NCI-H2029 treated with DMSO at 0.1 percent for 48 hours (cell line): ENCODE data around the gene CDC42SE2.
"Not testable (repeated sequence)": the region's sequence is repeated elsewhere in the genome, so short reads cannot be mapped to it uniquely, and the experiment has no call there.

Experiments
- DNase-seq: peaks from one replicate; lab custom pipeline; 2025; lab: John Stamatoyannopoulos, UW

The CDC42SE2 gene

DNA sequence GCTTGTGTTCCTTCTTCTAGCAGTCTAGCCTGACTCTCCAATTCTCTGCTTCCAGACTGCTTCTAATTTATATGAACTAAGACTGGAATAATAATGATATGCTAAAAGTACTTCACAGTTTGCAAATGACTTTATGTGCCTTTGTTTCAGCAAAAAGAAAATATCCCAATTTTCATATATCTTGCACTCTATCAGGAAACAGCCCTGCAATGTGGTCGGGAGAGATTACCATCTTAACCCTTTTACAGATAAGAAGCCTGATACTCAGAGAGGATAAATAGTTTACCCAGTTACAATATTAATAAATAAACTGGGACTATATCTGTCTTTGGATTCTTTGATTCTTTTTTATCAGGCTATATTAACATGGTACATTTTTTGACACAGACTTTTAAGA lies 126.0 kb downstream of the CDC42SE2 start:
- DNase-seq, result no peak

DNA sequence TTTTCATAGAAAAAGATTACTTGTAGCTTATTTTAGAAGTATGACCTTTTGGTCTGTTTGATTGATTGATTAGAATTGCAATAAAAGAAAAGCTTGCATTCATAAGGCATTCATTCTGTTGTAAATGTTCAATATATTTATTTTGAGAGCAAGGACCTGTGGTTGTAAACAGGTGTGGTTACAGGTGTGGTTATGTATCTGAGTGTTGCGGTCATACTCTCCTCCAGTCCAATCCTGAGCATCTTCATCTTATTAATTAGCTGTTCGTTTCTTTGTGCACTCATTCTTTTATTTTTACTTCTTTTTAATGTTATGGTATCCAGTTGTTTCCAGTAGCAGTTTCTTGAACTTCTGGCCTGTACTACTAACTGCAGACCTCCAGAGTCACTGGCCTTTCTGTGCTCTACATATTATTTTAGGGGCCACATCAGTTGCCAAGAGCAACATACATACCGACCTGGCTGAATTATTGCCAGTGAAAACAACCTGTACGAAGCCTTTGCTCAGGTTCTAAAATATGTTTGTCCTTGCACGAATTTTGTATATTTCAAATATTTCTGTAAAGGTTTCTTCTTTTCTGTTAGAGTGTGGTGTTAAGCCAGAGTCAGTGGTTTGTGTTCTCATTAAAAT lies 128.7 kb downstream of the CDC42SE2 start:
- DNase-seq, result no peak

DNA sequence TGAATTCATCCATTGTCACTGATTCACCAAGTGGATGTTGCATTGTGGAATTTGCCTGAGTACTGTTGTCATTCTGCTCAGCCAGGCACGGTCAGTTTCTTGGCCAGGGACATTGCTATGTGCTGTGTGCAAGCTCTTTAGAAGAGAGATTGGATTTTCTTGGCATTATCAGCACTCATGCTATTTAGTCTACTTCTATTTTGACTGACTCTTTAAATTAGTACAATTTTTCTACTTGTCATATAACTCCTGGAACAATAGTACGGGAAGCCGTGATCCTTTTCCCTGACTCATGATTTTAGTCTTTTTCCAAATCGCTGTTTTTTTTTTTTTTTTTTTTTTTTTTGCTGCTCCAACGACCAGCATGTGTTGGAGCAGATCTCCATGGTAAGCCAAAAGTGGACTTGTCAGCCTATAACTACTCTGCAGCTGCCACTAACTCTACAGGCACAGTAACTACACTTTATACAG lies 129.7 kb downstream of the CDC42SE2 start:
- DNase-seq, result no peak

DNA sequence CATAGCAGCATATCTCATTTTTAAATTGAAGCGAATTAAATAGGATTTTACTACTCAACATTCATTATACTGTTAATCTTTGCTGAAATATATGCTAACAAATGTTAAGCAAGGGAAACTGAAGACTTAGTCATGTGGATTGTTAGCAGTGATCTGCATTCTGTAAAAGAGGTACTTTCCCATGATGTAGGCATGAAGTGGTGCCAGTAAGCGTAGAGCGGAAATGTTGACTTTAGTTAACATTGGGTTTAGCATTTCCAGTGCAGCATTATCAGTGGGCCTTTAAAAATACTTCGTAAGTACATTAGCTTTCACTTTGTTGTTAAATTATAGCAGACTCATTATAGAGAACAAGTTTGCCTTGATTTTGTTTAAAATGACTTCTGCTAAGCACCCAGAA lies 130.3 kb downstream of the CDC42SE2 start:
- DNase-seq, result no peak

DNA sequence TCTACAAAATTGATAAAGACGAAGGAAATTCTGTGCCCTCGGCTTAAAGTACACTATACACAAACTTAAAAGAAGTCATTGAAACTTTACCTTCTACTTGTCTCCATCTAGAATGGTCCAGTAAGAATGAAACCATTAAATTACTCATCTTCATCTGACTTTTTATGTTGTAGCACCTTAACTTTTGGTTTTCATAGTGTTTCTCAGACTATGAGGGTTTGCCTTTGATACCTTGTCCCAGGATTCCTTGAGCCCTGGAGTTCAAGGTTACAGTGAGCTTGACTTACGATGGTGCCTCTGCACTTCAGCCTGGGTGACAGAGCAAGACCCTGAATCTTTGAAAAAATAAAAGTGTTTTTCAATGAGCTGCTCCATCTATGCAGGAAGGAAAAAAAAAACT lies 132.2 kb downstream of the CDC42SE2 start:
- DNase-seq, result no peak

DNA sequence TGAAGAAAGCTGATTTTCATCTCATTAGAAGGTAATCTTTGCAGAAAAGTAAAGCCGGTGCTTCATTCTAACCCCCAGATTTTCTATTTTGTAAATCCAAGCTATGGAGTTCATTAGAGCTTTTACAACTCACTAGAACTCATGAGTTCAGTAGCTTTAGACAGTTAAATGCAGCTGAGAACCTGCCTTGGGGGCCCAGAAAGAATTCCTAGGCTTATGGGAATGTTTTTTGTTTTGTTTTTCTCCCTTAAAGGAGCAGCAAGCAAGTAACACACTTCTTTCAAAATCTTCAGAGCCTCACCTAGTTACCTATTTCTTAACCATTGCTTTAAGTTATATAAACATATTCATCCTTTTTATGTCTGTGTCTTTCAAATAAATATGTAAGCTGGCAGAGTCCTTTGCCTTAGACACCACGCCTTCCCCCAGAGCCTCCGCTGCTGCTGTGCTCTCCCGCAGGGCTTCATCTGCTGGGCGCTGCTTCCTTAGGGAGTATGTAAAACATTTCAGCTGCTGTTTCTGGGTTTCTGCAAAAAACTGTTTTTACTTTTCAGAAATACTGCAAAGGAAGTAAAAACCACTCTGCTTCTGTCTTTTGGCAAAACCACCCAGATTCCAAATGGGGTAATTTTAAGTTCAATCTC lies 132.9 kb downstream of the CDC42SE2 start:
- DNase-seq, result no peak

DNA sequence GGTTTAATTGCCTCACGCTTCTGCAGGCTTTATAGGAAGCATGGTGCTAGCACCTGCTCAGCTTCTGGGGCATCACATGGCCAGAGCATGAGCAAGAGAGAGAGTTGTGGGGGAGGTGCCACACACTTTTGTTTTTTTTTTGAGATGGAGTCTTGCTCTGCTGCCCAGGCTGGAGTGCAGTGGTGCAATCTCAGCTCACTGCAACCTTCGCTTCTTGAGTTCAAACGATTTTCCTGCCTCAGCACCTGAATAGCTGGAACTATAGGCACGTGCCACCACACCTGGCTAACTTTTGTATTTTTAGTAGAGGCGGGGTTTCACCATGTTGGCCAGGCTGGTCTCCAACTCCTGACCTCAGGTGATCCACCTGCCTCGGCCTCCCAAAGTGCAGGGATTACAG lies 135.2 kb downstream of the CDC42SE2 start:
- not testable (repeated sequence) for DNase-seq

DNA sequence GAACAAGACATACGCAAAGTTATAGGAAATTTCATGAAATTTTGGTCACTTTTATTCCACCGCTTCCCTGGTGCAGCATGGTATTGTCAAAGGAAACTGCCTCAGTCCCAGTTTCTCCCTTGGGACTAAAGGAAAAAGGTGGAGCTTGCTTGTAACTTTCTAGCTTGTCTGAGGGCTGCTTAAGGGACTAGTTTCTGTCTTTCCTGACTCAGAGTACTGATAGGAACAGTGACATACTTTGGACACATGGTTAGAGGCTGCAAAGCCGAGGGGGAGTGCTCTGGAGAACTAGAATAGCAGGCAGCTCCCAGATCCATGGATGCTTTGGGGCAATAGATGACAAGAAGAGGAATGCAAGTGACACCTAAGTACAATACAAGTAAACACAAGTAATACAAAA lies 136.7 kb downstream of the CDC42SE2 start:
- no peak for DNase-seq

DNA sequence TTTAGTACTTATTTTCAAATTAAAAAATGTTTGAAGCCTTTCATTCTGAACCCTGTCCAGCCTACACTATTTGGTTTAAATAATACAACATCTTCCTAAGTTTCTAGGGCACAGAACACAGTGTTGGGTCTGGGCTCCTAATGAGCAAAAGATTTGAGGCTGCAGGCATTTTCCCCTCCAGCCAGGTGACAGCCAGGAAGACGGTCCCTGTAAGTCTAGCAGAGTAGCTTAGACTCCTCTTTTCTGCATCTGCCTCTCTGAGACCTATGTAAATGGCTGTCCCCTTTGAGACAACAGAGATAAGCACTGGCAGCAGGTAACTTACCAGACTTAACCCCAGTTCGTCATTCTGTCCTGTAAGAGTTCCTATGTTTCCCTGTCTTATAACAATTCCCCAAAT lies 141.8 kb downstream of the CDC42SE2 start:
- DNase-seq, result no peak

DNA sequence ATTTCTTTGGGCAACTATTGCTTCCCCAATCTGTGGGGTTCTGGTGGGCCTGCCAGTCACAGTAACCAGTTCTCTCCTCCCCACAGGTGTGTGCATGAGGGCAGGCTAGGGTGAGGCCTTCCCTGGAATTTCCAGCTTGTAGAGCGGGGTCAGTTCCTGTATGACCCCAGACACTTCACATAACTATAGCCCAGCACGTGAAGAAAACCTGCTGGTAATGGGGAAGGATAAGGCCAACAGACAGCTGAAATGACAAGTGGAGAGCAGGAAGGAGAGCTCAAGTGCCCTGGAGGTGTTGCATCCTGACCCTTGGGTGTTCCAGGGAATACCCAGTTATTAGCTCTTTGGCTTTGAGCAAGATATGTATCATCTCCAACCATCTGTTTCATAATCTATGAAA lies 142.2 kb downstream of the CDC42SE2 start:
- no peak for DNase-seq

DNA sequence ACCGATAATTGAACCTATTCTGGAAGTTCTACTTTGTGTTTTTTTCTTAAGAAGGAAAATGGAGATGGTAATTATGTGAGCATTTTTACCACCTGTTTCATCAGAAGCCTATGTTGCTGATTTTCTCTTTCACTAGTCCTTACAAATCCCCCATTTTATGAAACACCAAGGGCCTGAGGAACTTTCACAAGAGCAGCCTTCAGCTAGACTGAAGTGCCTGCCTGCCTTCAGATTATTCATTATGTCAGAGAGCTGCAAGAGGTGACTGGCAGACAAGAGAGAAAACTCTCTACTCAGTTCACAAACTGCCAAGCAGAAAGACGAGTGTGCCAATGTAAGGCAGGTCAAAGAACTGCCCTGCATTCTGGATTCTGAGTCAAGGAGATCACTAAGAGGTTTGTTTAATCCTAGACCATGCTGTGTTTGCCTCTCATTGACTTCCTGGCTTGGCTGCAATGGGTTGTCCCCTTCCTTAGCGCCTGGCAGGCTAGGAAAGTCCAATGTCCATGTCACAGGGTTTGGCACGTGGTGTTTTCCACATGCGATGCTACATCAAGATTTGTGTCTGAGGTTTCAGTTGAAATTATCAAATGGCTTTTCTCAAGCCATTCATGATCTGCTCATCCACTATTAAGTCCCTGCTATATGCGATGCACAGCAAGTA lies 143.3 kb downstream of the CDC42SE2 start:
- no peak for DNase-seq

DNA sequence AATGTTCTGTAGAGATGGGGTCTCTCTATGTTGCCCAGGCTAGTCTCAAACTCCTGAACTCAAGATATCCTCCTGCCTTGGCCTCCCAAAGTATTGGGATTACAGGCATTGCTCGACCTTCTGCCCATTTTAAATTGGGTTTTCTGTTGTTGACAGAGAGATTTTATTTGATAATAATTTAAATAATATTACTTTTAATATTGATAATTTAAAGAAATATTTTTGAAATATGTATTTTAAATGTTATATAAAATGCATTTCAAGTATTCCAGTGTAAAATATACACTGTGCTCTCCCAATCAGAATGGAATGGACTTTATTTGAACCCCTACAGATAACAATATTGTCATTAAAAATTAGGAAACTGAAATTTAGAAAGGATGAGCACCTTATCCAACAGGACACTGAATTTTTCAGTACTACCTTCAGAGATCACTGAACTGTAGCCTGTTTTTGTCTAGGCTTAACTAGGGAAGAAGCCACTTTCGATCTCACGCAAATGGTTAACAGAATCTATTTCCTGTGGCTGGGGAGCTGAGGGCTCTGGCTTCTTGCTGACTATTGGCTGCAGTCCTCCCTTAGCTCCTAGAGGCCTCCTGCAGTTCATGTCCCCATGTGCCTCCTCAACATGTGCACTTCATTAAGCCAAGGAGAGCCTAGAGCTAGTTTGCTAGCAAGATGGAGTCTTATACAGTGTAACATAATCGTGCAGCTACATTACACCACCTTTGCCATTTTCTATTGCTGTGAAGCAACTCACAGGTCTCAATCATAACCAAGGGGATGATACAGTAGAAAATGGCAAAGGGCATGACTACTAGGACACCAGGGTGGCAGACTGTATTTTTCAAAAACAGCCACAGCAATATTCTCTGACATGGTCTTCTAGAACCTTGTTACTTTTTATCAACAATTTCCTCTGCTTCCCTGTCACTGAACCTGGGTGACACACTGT lies 150.0 kb downstream of the CDC42SE2 start:
- DNase-seq, result no peak

DNA sequence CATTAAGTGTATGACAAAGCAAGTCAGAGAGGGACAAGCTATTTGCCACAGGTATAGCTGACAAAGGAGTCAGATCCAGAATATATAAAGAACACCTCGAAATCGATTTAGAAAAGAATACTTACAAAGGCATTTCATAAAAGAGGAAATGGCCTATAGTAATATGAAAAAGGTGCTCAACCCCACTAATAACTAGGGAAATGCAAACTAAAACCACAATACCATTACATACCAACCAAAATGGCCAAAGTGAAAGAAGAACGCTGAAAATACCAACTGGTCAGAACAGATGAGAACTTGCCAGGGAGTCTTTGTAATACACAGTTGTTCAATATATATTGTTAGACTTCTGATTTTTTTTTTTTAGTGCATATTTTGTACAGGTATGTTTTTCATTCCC lies 152.9 kb downstream of the CDC42SE2 start:
- no peak for DNase-seq

DNA sequence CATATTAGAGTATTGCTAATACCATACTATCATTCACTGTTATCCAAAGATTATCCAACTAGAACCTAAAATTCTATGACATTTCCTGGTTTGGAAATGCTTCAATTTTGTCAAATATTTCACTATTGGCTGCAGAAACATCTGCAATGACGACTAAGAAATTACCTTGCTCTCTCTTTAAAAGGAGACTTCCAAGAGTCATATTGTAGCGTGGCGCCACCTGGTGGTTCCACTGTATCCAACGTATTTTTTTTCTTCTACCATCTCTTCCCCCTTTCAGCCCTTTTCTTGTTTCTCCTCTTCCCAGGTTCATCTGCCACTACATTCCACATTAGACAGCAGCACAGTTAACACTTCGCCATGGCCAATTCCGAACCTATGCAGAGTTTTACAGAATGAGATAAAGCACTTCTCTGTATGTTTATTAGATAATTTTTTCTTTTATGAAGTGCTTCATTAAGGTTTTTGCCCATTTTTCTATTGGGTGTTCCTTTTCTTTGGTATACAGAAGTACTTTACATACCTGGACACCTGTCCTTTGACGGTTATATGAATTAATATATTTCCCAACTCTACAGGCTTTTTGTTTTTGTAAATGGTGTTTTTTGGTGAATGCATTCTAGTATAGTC lies 153.5 kb downstream of the CDC42SE2 start:
- peak; percentile 67 for DNase-seq

DNA sequence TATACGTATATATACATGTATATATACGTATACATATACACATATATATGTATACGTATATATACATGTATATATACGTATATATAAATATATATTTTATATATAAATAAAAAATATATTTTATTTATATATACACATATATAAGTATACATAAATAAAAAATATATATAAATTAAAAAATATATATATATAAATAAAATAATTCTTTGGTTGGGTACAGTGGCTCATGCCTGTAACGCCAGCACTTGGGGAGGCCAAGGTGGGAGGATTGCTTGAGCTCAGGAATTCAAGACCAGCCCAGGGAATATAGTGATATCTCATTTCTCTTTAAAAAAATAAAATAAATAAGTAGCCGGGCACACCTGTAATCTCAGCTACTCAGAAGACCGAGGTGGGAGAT lies 155.0 kb downstream of the CDC42SE2 start:
- DNase-seq, result no peak

DNA sequence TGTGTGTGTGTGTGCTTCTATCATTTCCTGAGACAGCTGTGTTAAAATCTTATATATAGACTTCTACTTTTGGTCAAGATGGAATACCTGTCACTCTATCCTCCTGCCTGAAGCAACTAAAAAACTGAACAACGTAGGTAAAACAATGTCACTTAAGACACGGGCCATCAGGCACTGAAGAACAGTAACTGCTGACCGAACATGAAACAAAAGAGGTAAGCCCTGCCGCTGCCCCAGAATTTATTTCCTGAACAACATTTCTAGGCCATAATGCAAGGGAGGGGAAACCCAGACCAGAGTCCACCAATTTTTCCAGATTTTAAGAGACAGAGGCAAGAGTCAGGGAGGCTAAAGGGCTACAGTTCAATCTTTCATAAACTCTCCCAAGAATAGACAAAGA lies 156.0 kb downstream of the CDC42SE2 start:
- DNase-seq, result no peak

DNA sequence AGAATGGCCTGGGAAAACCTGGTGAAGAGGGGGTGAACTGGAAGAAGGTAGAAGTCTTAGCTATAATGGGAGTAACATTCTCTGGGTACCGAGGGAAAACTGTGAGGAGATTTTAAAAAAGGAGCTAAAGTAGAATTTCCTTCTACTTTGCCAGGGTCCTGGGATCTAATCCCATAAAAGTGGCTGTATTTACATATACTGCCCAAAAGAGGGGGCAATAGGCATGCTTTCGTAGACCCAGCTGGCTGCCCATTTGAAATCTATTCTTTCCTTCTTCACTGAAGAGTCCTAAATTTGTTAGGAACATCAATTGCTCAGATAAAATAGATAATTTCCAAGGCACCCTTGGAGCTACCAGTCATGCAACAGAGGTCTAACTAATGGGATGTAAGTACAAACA lies 159.2 kb downstream of the CDC42SE2 start:
- DNase-seq, result peak; percentile 9

DNA sequence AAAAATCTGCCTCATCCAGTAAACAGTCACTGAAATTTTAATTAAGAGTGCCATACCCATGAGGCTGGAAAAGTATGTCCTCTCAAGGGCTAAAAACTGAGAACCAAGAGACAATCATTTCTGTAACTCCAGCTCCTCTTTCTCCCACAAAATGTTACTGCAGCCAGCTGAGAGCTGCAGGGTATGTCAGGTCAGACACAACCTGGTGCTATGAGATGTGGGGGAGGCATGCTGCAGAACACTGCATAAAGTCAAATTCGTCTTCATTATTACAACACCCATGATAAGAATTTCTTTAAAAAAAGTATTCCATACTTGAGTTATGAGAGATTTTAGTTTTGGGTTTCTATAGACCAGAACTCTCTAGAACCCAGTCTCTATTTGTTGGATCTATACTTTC lies 162.2 kb downstream of the CDC42SE2 start:
- DNase-seq, result no peak

DNA sequence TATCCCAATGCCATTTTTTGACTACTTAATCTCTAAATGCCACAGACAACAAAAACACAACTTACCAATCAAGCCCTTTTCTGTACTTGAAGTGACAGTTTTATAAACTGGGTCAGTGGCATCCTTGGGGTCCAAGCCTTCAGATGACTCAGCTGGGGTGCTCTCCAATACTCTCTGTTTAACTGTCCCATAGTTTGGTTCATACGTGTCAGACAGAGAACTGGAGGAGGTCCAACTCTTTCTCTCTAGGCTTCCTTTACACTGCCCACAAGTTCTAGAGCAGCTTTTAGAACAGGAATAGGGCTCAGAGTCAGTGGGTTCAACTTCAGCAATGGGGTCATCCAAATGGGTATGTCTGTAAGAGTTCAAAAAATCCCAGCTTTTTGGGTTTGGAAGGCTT lies 166.9 kb downstream of the CDC42SE2 start:
- no peak for DNase-seq

DNA sequence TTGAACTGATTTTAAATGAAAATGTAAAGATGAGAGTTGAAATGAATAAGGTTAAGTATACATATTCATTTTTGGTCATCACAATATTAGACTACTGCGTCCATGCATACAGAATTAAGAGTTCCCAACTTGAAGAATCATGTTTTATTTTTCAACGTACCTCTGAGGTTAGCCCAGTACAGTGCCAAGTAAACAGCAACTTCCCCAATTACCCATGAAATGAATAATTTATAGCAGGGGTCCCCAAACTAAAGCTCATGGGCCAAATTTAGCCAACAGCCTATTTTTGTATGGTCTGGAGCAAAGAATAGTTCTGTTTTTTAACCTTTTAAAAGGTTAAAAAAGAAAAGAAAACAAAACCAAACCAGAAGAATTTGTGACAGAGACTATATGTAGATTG lies 167.9 kb downstream of the CDC42SE2 start:
- no peak for DNase-seq

DNA sequence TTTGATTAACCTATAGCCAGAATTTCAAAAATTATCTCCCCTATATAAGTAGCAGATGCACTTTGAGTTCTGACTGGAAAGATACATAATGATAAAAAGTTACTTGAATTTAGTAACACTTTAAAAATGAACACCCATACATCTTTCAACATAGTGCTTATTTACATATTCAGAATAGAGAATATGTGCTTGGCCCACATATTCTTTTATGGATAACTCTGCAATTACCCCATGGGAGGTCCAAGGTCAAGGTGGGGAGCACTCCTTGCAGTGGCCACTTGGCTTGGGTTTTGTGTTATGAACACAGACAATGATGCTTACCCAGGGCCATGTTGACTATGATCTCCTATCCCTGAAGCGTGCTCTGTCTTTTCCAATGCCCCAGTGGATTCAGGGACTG lies 169.3 kb downstream of the CDC42SE2 start:
- DNase-seq, result no peak

DNA sequence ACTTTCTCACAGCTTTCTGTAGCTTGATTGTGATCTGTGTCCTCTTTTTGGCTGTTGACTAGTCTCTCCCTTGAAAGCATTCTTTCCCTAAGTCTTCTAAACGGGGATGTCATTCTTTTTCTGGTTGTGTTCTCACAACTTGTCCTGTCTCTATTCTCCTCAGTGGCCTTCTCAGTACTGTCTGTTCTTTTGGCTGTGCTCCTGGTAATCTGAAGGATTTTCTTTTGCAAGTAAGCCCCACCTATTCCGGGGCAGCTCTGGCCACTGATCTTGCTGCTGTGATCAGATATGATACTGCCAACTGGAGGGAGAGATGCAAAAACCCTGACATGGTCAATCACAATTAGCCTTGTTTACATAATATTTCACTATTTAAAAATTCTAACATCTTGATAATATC lies 172.2 kb downstream of the CDC42SE2 start:
- no peak for DNase-seq
